Transverse colon (tissue), 4 donors: ENCODE data around the gene SIX5. TPM values are rescaled to one million over a fixed set of nuclear protein-coding genes. Genes with fewer than 3 reads are reported as not detected.
A peak's percentile ranks its signal among the peaks of the same experiment; 100 is the strongest.

ENCODE experiments used
- DNase-seq: peaks from one replicate; pipeline ENCODE4 v3.0.0-alpha.2; 2019
- H3K27ac ChIP-seq, 4 donors: fragments of 200-600 bp; sonication (generic); 2 replicates each; pipeline ENCODE4 v1.5.1; 2016 to 2018; ENCODE audit warnings: inconsistent platforms in 4 of 4
- H3K27me3 ChIP-seq: fragments of 200-600 bp; sonication (generic); 2 replicates; pipeline ENCODE4 v1.5.1; 2017; ENCODE audit warnings: inconsistent platforms
- H3K36me3 ChIP-seq, 4 donors: fragments of 200-600 bp; sonication (generic); 2 replicates each; pipeline ENCODE4 v1.5.1; 2017 to 2019; ENCODE audit warnings: inconsistent platforms in 4 of 4
- H3K4me1 ChIP-seq, 4 donors: fragments of 200-600 bp; sonication (generic); 2 replicates each; pipeline ENCODE4 v1.5.1; 2017 to 2020; ENCODE audit warnings: inconsistent platforms in 4 of 4
- H3K4me3 ChIP-seq, 4 donors: fragments of 200-600 bp; sonication (generic); 1 replicate in 1 of 4; 2 replicates in 3 of 4; pipeline versions ENCODE4 v1.5.1 to v1.6.1; 2017 to 2019; ENCODE audit warnings: inconsistent platforms in 4 of 4
- H3K9me3 ChIP-seq, 2 donors: fragments of 200-600 bp; sonication (generic); 2 replicates each; pipeline ENCODE4 v1.5.1; 2017 to 2019; ENCODE audit warnings: inconsistent platforms in 2 of 2
- EP300 ChIP-seq: sonication (generic); formaldehyde crosslinking; IDR thresholded peaks from one replicate; pipeline ENCODE4 v1.6.1; 2017; ENCODE audit warnings: antibody characterized with exemption, low read depth
- POLR2A ChIP-seq: fragments of 450-650 bp; IDR thresholded peaks from one replicate; pipeline ENCODE4 v1.6.1; 2016; ENCODE audit warnings: antibody characterized with exemption, mild to moderate bottlenecking, moderate library complexity
- POLR2AphosphoS5 ChIP-seq, 3 donors: sonication (generic); formaldehyde crosslinking; IDR thresholded peaks; one replicate each; pipeline ENCODE4 v1.6.1; 2016; ENCODE audit warnings: antibody characterized with exemption in 3 of 3
- WGBS, 2 donors: methylation state at CpG; one replicate each; pipeline ENCODE4 v1.1.5; 2018; ENCODE audit warnings: low coverage in 1 of 2; 5-methylcytosine and 5-hydroxymethylcytosine counted together
- in situ Hi-C, 4 donors: fragments of 200-750 bp; cut with MboI; loops; one replicate each; pipeline versions ENCODE4 v1.15.0 to v1.15.1; 2017; ENCODE audit warnings: low sequenced_read_pairs in 3 of 4, low pct_ligation_motif_present in 1 of 4, low pct_unique_long_range_greater_than_20kb in 1 of 4
- intact Hi-C: fragments of 100-400 bp; cut with DNase I; formaldehyde crosslinking; loops from one replicate; pipeline ENCODE4 v1.15.1; 2023; ENCODE audit warnings: low total_unique reads
- total RNA-seq, 4 donors: library from RNA; depleted of rRNA; stranded (reverse); fragments of >200 nt; gene quantifications; one replicate each; pipeline ENCODE4 v1.1.0, GENCODE V29; 2016
- TF ChIP-seq, protein P1 (sequence below), 5 experiments: fragments of 200-600 bp in 3 of 5; fragments of 450-650 bp in 2 of 5; sonication (generic) in 3 of 5; IDR thresholded peaks; 1 replicate in 2 of 5; 2 replicates in 3 of 5; pipeline ENCODE4 v1.5.1; 2016 to 2017; ENCODE audit warnings: antibody characterized with exemption in 5 of 5, inconsistent platforms in 3 of 5, mild to moderate bottlenecking in 2 of 5, moderate library complexity in 1 of 5

Gene SIX5
- total RNA-seq, 4 donors from 2014 or later: 6.7 to 40.4 (median 9.7) TPM

DNA sequence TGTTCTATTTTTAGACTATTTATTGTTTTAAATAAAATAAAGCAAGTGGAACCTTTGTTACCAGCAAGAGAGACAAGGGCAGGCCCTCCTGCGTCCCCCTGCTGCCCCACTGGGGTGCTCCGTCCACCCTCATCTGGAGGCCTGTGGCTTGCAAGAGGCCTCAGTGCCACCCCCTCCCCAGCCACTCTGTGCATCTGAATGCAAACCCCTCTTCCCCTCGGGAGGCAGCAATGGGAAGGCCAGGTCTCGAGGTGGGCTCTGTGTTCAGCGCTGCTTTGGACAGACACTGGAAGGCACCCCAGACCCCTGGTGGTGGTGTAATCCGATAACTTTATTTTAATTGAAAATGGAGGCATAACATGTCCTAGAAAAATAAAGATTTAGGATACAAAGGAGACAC lies 4.6 kb downstream of the SIX5 start:
- Histone ChIP-seq H3K27me3 (no peaks in the 10 kb centered on the region), H3K27ac (peak overlapping the region; percentile 86 to 98 (median 94)), H3K36me3 (no peaks in the 10 kb centered on the region), H3K4me1 (peaks cover 15 to 42% (median 28%) of the 10 kb centered on the region in 4 donors), H3K9me3 (no peaks in the 10 kb centered on the region), H3K4me3 (no peak overlapping the region)
- in situ Hi-C loops (no loop called here), intact Hi-C loops (loop anchor here (10.0 kb wide), 1 partner anchor 50 kb away; no protein-coding TSS in a partner anchor)
- TF ChIP-seq POLR2AphosphoS5 (IDR thresholded peaks at IDR 0.05) (no peak), POLR2A (no peak), EP300 (no peak)
- TF ChIP-seq, protein P1, sequence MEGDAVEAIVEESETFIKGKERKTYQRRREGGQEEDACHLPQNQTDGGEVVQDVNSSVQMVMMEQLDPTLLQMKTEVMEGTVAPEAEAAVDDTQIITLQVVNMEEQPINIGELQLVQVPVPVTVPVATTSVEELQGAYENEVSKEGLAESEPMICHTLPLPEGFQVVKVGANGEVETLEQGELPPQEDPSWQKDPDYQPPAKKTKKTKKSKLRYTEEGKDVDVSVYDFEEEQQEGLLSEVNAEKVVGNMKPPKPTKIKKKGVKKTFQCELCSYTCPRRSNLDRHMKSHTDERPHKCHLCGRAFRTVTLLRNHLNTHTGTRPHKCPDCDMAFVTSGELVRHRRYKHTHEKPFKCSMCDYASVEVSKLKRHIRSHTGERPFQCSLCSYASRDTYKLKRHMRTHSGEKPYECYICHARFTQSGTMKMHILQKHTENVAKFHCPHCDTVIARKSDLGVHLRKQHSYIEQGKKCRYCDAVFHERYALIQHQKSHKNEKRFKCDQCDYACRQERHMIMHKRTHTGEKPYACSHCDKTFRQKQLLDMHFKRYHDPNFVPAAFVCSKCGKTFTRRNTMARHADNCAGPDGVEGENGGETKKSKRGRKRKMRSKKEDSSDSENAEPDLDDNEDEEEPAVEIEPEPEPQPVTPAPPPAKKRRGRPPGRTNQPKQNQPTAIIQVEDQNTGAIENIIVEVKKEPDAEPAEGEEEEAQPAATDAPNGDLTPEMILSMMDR (IDR thresholded peaks at IDR 0.05): no peak
- 66% methylated on average over 5 of the region's 6 CpGs; no CpG with 5 or more reads in 1 of the 2 donors for WGBS, 2 donors
- no peak for DNase-seq

DNA sequence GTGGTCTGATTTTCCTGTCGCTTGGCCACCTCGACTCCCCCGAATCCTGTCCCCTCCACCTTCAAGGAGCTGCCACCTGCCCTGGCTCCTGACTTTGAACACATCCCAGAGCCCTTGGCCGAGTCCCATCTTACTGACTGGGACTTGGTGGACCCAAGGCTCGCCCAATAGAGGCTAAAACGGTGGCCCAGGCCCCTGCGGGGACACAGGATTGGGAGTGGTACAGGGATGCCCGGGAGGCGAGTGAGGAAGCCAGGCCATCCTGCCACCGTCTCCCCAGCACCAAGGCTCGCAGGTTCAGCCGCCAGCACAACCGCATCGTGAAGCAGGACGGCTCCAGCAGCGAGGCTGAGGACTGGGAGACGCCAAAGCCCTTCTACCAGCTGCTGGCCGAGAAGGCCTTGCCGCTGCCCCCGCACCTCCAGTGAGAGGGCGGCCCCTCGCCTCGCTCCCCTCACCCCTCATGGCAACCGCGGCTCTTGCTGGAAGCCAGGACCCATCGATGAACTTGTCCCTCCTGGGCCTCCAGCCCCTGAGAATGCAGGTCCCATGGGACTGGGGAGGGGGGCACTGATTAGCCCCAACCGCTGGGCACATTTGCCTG lies 5.3 kb downstream of the SIX5 start:
- Histone ChIP-seq H3K9me3 (no peaks in the 10 kb centered on the region), H3K4me3 (no peak overlapping the region), H3K4me1 (peaks cover 15 to 42% (median 28%) of the 10 kb centered on the region in 4 donors), H3K36me3 (no peaks in the 10 kb centered on the region), H3K27me3 (no peaks in the 10 kb centered on the region), H3K27ac (peak overlapping the region in 3 of 4 donors; percentile 92 to 98 (median 96))
- TF ChIP-seq, protein P1 (IDR thresholded peaks at IDR 0.05): no peak
- WGBS, 2 donors: 62% methylated on average over 24 of the region's 27 CpGs; no CpG with 5 or more reads in 1 of the 2 donors
- intact Hi-C loops: loop anchor here (10.0 kb wide), 1 partner anchor 49 kb away; no protein-coding TSS in a partner anchor
- in situ Hi-C loops: no loop called here
- no peak for DNase-seq

DNA sequence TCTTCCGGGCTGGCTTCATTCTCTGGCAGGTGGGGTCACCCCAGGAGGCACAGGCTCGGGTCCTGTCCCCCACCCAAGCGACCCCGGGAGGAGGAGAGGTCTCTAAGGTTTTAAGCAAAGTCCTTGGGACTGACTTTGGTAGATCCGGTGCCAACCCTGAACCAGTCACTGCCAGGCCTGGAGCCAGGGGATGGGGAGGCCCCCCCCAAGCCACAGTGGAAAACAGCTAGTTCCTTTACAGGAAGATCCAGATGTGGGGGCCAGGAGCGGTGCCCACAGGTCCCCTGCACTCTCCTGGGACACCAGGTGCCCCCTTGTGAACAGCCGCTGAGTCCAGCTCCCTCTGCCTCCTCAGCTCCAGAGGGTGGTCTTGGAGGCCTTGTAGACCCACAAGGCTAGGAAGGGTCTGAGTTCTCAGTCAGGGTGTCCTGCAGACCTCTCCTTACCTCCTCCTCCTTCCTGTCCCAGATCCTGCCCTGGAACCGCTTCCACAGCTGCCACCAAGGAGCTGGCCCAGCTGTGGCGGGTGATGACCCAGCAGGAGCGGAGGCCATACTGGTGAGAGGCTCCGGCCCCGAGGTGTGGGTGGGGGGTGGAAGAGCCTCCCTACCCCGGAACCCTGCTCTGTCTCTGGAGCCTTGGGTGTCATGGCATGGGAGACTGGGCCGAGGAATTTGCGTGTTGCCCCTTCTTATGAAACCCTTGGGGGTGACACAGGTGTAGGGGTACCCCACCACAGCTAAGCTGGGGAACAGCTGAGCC lies 6.0 kb downstream of the SIX5 start:
- Histone ChIP-seq H3K27me3 (no peaks in the 10 kb centered on the region), H3K27ac (peak overlapping the region in 1 of 4 donors; percentile 98), H3K4me1 (peaks cover 15 to 42% (median 28%) of the 10 kb centered on the region in 4 donors), H3K36me3 (no peaks in the 10 kb centered on the region), H3K9me3 (no peaks in the 10 kb centered on the region), H3K4me3 (no peak overlapping the region)
- DNase-seq: no peak
- TF ChIP-seq, protein P1 (IDR thresholded peaks at IDR 0.05): no peak
- no peak for TF ChIP-seq POLR2AphosphoS5 (IDR thresholded peaks at IDR 0.05)
- no peak for TF ChIP-seq POLR2A
- TF ChIP-seq EP300: no peak
- WGBS, 2 donors: 82% methylated on average over 15 of the region's 15 CpGs; no CpG with 5 or more reads in 1 of the 2 donors
- in situ Hi-C loops: no loop called here
- intact Hi-C loops: loop anchor here (10.0 kb wide), 1 partner anchor 48 kb away; no protein-coding TSS in a partner anchor

DNA sequence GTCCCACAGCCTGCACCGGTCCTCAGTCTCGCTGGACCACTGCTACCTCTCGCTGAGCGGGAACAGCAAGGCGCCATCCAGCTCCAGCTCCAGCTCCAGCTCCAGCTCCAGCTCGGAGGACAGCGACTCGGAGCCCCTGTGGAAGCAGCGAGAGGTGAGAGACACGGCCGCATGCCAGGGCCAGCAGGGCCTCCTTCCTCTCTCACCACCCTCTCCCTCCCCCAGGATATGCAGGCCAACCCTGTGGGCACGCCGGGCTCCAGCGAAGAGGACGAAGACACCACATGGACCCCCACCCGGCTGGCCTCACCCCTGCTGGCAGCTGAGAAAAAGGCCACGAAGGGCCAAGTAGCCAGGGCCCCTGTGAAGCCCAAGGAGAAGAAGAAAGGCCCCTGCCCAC lies 7.3 kb downstream of the SIX5 start:
- Histone ChIP-seq H3K9me3 (no peaks in the 10 kb centered on the region), H3K27ac (no peak overlapping the region), H3K4me3 (no peak overlapping the region), H3K4me1 (peaks cover 10 to 32% (median 25%) of the 10 kb centered on the region in 4 donors), H3K36me3 (no peaks in the 10 kb centered on the region), H3K27me3 (no peaks in the 10 kb centered on the region)
- DNase-seq: no peak
- TF ChIP-seq POLR2A (no peak), EP300 (no peak), POLR2AphosphoS5 (IDR thresholded peaks at IDR 0.05) (no peak)
- TF ChIP-seq, protein P1 (IDR thresholded peaks at IDR 0.05): no peak
- 83% methylated on average over 17 of the region's 17 CpGs; no CpG with 5 or more reads in 1 of the 2 donors for WGBS, 2 donors
- intact Hi-C loops: loop anchor here (10.0 kb wide), 1 partner anchor 47 kb away; no protein-coding TSS in a partner anchor
- in situ Hi-C loops: no loop called here
